A549 (cell line): ENCODE measurements around the gene INF2.

Source experiments
- CEBPB ChIP-seq, 2 experiments: fragments of >200 bp in 1 of 2; sonication (Bioruptor Twin) in 1 of 2; formaldehyde crosslinking in 1 of 2; IDR thresholded peaks; 2 replicates each; pipeline ENCODE4 v1.6.1; 2012 to 2016
- CTCF ChIP-seq: fragments of >200 bp; sonication (Bioruptor Twin); formaldehyde crosslinking; IDR thresholded peaks from 3 replicates; pipeline ENCODE4 v1.5.1; 2016
- EP300 ChIP-seq, 2 experiments: fragments of >200 bp; sonication (Bioruptor Twin); formaldehyde crosslinking; IDR thresholded peaks; 2 replicates in 1 of 2; 3 replicates in 1 of 2; pipeline ENCODE4 v1.6.1; 2016 to 2017
- KDM5A ChIP-seq: fragments of 200-600 bp; sonication (generic); IDR thresholded peaks from 2 replicates; pipeline ENCODE4 v1.6.1; 2016; ENCODE audit warnings: antibody characterized with exemption, mild to moderate bottlenecking
- MAFK ChIP-seq: fragments of 450-650 bp; IDR thresholded peaks from 2 replicates; pipeline ENCODE4 v1.6.1; 2014; ENCODE audit not compliant: partially characterized antibody
- NR3C1 ChIP-seq: fragments of >200 bp; sonication (Bioruptor Twin); formaldehyde crosslinking; IDR thresholded peaks from 3 replicates; pipeline ENCODE4 v1.6.1; 2017
- POLR2A ChIP-seq: IDR thresholded peaks from 2 replicates; pipeline ENCODE4 v1.6.1; 2012; ENCODE audit warnings: mild to moderate bottlenecking, low read length
- POLR2AphosphoS2 ChIP-seq: conservative IDR thresholded peaks from 2 replicates; pipeline ENCODE4 v1.6.1; 2012; ENCODE audit warnings: low read length, improper control_type of control experiment, inconsistent platforms
- RAD21 ChIP-seq, 2 experiments: fragments of >200 bp in 1 of 2; sonication (Bioruptor Twin) in 1 of 2; formaldehyde crosslinking in 1 of 2; IDR thresholded peaks in 1 of 2; conservative IDR thresholded peaks in 1 of 2; 2 replicates in 1 of 2; 3 replicates in 1 of 2; pipeline ENCODE4 v1.6.1; 2012 to 2018; ENCODE audit warnings: inconsistent platforms in 1 of 2

GRCh38 chr14:104650981-104651875 is 38.2 kb upstream of the INF2 start:
- no peak for TF ChIP-seq EP300 (IDR thresholded peaks at IDR 0.05)
- TF ChIP-seq RAD21 (conservative IDR thresholded peaks at IDR 0.05 in 1 of 2, IDR thresholded peaks at IDR 0.05 in 1 of 2), result no peak
- TF ChIP-seq CTCF, result no peak
- TF ChIP-seq NR3C1, result no peak
- TF ChIP-seq POLR2A, result no peak
- no peak for TF ChIP-seq KDM5A
- no peak for TF ChIP-seq POLR2AphosphoS2
- no peak for TF ChIP-seq MAFK
- TF ChIP-seq CEBPB (IDR thresholded peaks at IDR 0.05), result no peak
